Natural killer cell treated with Interleukin-12 subunit alpha and Interleukin-12 subunit beta and Interleukin-15 and Interleukin-18, amount 100 ng/mL, for 72 hours (primary cell): Measurements from ENCODE around the gene RUSC2. TPM values are rescaled to one million over a fixed set of nuclear protein-coding genes. Genes with fewer than 3 reads are reported as not detected.

Experiments used
- ATAC-seq, 2 donors: fragments of 150-1000 bp; cut with Tn5 transposase in 1 of 2; sonication (Bioruptor Pico), chemical (Tn5 transposase) in 1 of 2; 2 replicates each; pipeline ENCODE4 v1.10.0; 2021
- DNase-seq: peaks from one replicate; pipeline ENCODE4 v3.0.0; 2022; ENCODE audit warnings: low spot score
- H3K27ac Mint-ChIP-seq, 2 donors: 1 replicate in 1 of 2; 2 replicates in 1 of 2; pipeline ENCODE4 v1.8.0; 2022; ENCODE audit warnings: mixed read lengths in 2 of 2, mild to moderate bottlenecking in 1 of 2, moderate library complexity in 1 of 2
- H3K27me3 Mint-ChIP-seq, 2 donors: 1 replicate in 1 of 2; 2 replicates in 1 of 2; pipeline ENCODE4 v1.8.0; 2022; ENCODE audit warnings: mixed read lengths in 2 of 2
- H3K36me3 Mint-ChIP-seq: one replicate; pipeline ENCODE4 v1.8.0; 2022; ENCODE audit warnings: mixed read lengths
- H3K4me1 Mint-ChIP-seq, 2 donors: 1 replicate in 1 of 2; 2 replicates in 1 of 2; pipeline ENCODE4 v1.8.0; 2022; ENCODE audit warnings: low read depth in 2 of 2, mixed read lengths in 2 of 2, mild to moderate bottlenecking in 1 of 2
- H3K4me3 Mint-ChIP-seq: one replicate; pipeline ENCODE4 v1.8.0; 2022; ENCODE audit warnings: mixed read lengths
- H3K9me3 Mint-ChIP-seq: 2 replicates; pipeline ENCODE4 v1.8.0; 2022; ENCODE audit warnings: mixed read lengths
- total RNA-seq, 2 donors: library from RNA; stranded (reverse); gene quantifications; one replicate each; pipeline ENCODE4 v1.2.3, GENCODE V29; 2022

The RUSC2 gene
- total RNA-seq, 2 donors from 2014 or later: 5.6 to 8.3 TPM

DNA sequence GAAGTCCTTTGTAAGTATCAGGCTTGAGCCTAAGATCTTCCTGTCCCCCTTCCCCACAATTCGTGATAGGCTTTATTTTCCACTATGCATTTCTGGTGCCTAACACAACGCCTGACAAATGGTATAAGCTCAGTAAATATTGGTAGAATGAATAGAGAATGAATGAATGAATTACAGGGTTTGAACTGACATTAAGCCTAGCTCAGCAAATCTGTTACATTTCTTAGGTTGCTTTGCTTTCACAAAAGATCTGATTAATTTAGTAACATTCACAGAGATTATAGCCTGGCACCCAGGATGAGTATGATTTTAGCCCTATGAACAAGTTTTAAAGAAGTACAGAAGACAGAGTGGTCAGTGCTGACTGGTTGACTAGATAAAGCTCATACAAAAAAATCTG, 16.4 kb downstream of the RUSC2 start:
- Mint-ChIP-seq H3K4me1 (peaks cover 0 to 12% of the 10 kb centered on the region in 2 donors), H3K27ac (no peak overlapping the region), H3K4me3 (no peak overlapping the region), H3K9me3 (no peaks in the 10 kb centered on the region), H3K36me3 (no peaks in the 10 kb centered on the region), H3K27me3 (peaks cover 0 to 8% of the 10 kb centered on the region in 2 donors)
- DNase-seq (no peak), ATAC-seq (no peak)

DNA sequence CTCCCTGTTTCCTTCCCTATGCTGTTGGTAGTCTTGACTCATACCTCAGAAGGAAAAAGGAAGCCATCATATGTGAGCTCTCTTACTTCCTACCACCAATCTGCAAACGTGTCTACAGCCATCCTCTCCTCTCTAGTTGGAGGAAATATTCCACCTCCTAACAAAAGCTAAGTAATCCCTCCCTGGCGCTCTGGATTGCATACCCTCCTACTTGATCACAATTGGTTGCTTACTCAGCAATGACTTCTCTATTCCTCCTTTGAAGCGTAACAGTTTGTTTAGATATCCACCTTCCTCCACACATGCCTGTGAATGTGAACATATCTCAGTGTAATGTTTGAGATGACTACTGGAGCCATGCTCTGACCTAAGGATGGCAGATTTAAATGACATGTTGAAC, 18.2 kb downstream of the RUSC2 start:
- Mint-ChIP-seq H3K9me3 (no peaks in the 10 kb centered on the region), H3K4me3 (no peak overlapping the region), H3K27me3 (peaks cover 0 to 8% of the 10 kb centered on the region in 2 donors), H3K27ac (no peak overlapping the region), H3K36me3 (no peaks in the 10 kb centered on the region), H3K4me1 (peaks cover 0 to 12% of the 10 kb centered on the region in 2 donors)
- DNase-seq: no peak
- ATAC-seq: no peak

DNA sequence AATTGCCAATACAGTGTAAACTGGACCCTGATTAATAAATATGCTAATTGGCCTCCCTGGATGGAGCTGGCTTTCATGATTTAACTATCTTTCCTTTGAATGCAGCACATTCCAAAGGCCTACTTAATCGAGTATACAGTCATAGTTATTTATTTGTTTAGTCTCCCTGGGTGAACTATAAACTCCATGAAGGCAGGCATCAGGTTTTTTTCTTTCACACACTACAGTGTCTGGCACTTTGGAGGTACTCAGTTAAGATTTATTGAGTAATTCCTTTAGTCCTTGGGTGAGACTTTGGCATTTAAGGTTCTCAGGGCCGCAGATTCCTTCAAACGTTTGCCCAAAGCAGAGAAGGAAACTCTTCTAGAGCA, 20.5 kb downstream of the RUSC2 start:
- Mint-ChIP-seq H3K4me3 (no peak overlapping the region), H3K27me3 (peaks cover 0 to 8% of the 10 kb centered on the region in 2 donors), H3K36me3 (no peaks in the 10 kb centered on the region)

DNA sequence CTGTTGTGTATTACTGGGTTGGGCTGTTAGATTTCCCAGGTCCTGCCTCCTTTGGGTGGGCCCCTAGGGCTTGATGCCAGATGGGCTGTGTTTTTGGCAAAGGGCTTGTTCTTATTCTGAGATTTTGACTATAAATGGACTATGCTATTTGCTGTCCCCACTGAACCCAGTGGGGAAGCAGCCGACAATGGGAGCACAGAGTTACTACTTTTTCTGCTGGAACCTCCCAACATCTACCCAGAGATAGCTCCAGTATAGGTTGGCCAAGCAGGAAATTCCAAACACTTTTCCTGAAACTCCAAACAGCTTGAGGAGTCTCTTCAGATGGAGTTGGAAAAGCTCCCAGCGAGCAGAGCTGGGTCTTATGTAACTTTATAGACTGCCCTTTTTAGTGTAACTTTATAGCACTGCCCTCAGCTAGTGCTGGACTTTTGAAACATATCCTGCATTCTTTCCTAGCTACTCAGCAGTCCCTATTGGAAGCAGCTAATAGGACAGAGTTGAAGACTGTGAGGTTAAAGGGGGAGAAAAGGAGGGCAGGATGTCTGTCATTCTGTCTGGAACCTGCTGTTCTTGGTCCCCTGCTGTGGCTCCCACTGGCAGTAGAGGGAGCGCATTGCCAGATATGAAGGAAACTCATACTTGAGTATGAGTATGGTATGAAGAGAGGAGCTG, 21.0 kb downstream of the RUSC2 start:
- no peak for DNase-seq
- Mint-ChIP-seq H3K4me1 (peaks cover 0 to 12% of the 10 kb centered on the region in 2 donors), H3K4me3 (no peak overlapping the region), H3K27me3 (peaks cover 0 to 8% of the 10 kb centered on the region in 2 donors), H3K9me3 (no peaks in the 10 kb centered on the region), H3K36me3 (no peaks in the 10 kb centered on the region), H3K27ac (no peak overlapping the region)
- ATAC-seq: no peak

More for the DNA sequence above, 20.5 kb downstream of the RUSC2 start:
- Mint-ChIP-seq H3K4me1 (peaks cover 0 to 12% of the 10 kb centered on the region in 2 donors), H3K9me3 (no peaks in the 10 kb centered on the region), H3K27ac (no peak overlapping the region)
- no peak for DNase-seq
- no peak for ATAC-seq

DNA sequence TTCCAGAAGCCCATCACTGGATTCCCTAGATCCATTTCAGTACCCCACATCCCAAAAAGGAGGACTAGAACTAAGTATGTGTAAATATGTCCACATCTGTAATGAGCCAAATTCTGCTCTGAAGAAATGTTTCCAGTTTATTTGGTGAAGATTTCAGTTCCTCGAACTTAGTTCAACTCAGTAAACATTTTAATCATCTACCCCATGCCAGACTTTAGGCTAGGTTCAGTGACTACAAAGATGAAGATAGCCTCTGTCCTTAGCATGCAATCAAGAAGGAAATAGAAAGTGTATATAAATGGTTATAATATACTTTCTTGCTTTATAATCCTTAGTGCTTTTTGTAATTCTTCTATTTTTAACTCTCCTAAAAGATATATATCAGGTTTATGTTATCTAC, 21.5 kb downstream of the RUSC2 start:
- peaks cover 0 to 8% of the 10 kb centered on the region in 2 donors for H3K27me3 Mint-ChIP-seq
- ATAC-seq (no peak), DNase-seq (no peak)
- peaks cover 0 to 9% of the 10 kb centered on the region in 2 donors for H3K4me1 Mint-ChIP-seq
- no peak overlapping the region for H3K27ac Mint-ChIP-seq
- no peak overlapping the region for H3K4me3 Mint-ChIP-seq
- no peaks in the 10 kb centered on the region for H3K36me3 Mint-ChIP-seq
- no peaks in the 10 kb centered on the region for H3K9me3 Mint-ChIP-seq

DNA sequence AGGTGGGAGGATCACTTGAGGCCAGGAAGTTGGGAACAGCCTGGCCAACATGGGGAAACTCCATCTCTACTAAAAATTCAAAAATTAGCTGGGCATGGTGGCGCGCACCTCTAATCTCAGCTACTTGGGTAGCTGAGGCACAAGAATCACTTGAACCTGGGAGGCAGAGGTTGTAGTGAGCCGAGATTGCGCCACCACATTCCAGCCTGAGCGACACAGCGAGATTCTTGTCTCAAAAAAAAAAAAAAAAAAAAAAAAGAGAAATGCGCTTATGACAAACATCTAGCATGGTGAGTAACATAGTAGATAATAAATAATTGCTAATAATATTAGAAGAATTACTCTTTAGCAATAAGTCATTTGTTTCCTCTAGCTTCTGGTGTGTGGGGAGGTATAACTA, 25.9 kb downstream of the RUSC2 start:
- DNase-seq (no peak), ATAC-seq (no peak)
- no peaks in the 10 kb centered on the region for H3K9me3 Mint-ChIP-seq
- H3K4me3 Mint-ChIP-seq: no peak overlapping the region
- no peaks in the 10 kb centered on the region for H3K4me1 Mint-ChIP-seq
- no peaks in the 10 kb centered on the region for H3K36me3 Mint-ChIP-seq
- H3K27me3 Mint-ChIP-seq: no peaks in the 10 kb centered on the region
- no peak overlapping the region for H3K27ac Mint-ChIP-seq

DNA sequence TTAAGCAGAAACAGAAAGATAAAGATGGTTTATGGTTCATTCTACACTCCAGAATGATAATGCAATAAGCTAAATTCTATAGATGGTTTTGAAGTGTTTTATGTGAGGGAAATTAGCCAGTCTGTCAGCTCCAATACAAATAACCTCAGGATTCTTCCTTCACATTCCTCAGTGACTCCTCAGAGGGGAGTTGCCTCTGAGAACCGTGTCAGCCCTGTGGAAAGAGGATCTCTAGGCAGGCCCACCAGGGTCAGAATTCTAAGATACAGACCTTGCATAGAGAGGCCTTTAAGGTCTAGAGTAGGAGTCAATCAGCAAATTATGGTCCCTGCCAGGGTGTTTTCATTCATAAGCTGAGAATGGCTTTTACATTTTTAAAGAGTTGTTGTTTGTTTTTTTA, 26.6 kb downstream of the RUSC2 start:
- Mint-ChIP-seq H3K4me3 (no peak overlapping the region), H3K4me1 (no peaks in the 10 kb centered on the region), H3K27ac (no peak overlapping the region), H3K27me3 (no peaks in the 10 kb centered on the region), H3K9me3 (no peaks in the 10 kb centered on the region), H3K36me3 (no peaks in the 10 kb centered on the region)
- DNase-seq: no peak
- no peak for ATAC-seq

DNA sequence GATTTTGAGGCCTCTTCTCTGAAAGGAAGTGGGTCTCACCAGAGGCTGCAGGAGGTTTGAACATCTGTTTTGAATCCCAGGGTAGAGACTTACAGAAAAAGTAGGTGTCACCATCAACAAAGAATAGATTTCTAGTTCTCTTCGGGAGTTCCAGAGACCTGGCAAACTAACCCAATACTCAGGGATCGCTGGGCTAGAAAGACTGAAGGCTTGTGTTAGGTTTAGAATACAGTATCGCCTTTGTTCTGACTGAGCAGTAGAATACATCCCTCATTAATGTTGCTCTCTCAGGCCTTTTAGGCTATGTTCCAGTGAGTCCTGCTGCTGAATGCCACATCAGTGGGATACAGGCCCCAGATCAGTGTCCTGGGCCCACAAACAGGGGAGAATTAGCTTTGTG, 27.2 kb downstream of the RUSC2 start:
- no peak overlapping the region for H3K27ac Mint-ChIP-seq
- no peak overlapping the region for H3K4me3 Mint-ChIP-seq
- no peaks in the 10 kb centered on the region for H3K9me3 Mint-ChIP-seq
- no peaks in the 10 kb centered on the region for H3K4me1 Mint-ChIP-seq
- ATAC-seq: no peak
- H3K27me3 Mint-ChIP-seq: no peaks in the 10 kb centered on the region
- H3K36me3 Mint-ChIP-seq: no peaks in the 10 kb centered on the region
- DNase-seq: no peak

DNA sequence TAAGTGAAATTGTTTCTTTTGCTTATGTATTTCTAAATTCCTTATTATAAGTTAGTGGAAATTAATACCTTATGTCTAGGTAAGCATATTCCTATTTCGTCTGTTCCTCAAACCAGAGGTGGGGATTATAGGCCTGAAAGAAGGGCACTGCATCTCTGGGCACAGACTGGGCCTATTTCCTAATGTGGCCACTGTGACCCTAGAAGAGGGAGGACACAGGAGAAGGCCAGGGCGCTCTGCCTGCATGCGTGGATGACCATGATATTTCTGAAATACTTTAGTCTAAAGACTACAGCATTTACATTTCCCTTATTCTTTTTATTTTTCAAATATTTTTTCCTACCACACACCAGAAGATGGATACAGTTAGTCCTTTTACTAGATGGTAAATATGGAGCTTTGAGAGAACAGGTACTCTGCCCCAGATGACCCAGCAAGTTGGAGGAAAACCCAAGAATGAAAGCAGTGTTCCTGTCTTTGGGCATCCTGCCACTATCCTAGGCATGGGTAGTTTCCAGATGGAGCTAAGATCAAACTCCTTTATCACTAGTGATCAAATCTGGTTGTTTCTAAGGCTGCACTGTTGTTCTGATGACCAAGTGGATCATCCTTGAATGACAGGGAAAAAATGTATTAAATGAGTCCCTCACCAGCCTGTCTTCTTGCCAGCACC, 27.8 kb downstream of the RUSC2 start:
- Mint-ChIP-seq H3K4me1 (no peaks in the 10 kb centered on the region), H3K36me3 (no peaks in the 10 kb centered on the region), H3K9me3 (no peaks in the 10 kb centered on the region), H3K27me3 (no peaks in the 10 kb centered on the region), H3K4me3 (no peak overlapping the region), H3K27ac (no peak overlapping the region)
- no peak for DNase-seq
- ATAC-seq: no peak

DNA sequence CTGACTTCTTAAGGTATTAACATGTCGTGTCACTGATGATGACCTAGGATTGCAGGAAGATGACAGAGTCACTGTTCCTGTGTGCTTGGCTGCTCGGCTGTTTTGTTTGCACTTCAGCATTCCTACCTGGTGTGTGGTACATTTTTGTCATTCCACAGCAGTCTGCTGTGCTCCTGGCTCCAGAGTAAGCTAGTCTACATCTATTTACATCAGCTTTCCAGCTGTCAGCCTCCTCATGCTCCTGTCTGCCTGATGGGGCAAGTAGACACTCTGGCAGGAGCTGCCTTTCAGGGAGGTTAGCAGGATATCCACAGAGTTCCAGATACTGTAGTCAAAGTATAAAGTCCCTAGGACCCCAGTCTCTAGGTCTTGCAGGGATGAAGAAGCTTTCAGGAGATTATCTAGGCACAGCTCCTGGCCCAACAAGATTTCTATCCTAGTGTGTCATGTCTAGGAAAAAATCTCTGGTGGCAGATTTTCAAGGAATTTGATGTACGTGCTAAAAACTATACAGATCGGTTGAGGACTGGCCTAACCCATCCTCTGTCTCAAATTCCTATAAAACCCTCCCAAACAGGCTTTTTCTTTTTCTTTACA, 28.4 kb downstream of the RUSC2 start:
- H3K27ac Mint-ChIP-seq: peak overlapping the region in 1 of 2 donors; percentile 47
- H3K4me3 Mint-ChIP-seq: no peak overlapping the region
- no peaks in the 10 kb centered on the region for H3K36me3 Mint-ChIP-seq
- H3K4me1 Mint-ChIP-seq: no peaks in the 10 kb centered on the region
- ATAC-seq (no peak), DNase-seq (no peak)
- no peaks in the 10 kb centered on the region for H3K9me3 Mint-ChIP-seq
- no peaks in the 10 kb centered on the region for H3K27me3 Mint-ChIP-seq

DNA sequence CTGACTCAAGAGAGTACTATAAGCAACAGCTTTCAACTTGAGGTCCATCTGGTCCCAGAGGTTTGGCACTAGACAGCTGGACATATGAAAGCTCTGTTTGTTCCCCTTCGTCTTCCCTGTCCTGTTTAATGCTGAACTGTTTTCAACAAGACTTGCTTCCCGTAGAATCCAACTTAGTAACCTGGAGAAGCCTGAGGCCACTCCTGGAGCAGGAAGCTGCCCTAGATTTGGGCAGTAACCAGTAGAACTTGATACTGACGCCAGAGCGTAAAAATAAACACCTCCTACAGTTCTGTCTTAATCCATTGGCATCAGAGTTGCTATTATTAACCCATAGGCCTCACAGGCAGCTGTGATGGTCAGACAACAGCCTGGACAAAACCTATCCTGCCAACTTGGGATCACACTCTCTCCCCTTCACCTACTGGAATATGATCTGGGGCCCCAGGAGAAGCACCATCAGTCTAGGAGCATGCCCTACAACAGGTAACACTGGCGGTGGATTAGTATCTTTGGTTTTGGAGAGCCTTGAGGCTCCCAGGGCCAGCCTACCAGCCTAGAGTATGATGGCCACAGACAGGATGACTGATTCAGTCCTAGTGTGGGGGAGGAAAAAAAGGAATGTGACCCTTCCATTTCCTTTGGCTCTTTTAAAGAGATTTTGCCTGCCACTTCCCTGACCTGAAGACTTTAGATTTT, 29.2 kb downstream of the RUSC2 start:
- no peaks in the 10 kb centered on the region for H3K9me3 Mint-ChIP-seq
- H3K36me3 Mint-ChIP-seq: no peaks in the 10 kb centered on the region
- ATAC-seq: no peak

DNA sequence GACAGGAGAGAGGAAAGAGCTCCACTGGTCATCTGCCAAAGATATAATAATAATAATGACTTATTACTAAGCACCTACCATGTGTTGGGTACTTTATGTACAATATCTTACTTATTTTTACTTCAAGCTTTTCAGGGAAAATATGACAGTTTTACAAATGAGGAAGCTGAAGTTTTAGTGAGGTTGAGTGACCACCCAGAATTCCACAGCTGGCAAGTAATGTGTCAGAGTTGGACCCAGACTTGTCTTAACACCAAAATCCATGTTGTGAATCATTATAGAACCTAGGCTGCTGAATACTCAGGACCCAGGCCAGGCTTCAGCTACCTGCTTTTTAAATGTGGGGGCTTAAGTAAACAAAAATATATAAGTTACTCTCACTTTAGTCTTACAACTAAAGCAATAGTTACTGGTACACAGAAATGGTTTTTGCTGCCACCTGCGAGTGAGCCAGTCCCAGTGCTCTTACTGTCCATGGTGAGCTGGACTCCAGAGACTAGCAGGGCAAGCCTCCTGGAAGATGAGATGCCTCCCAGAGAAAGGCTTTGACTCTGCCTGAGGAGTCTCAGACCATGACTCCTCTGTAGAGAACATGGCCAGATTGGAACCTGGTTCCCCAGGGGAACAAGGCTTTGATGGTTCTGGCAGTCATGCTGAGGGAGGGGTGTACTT, 29.9 kb downstream of the RUSC2 start:
- Mint-ChIP-seq H3K27ac (no peak overlapping the region), H3K9me3 (no peaks in the 10 kb centered on the region), H3K4me1 (no peaks in the 10 kb centered on the region), H3K27me3 (no peaks in the 10 kb centered on the region), H3K4me3 (no peak overlapping the region), H3K36me3 (no peaks in the 10 kb centered on the region)
- ATAC-seq (no peak), DNase-seq (no peak)

More for the DNA sequence above, 29.2 kb downstream of the RUSC2 start:
- no peak for DNase-seq
- no peak overlapping the region for H3K4me3 Mint-ChIP-seq
- H3K4me1 Mint-ChIP-seq: no peaks in the 10 kb centered on the region
- H3K27ac Mint-ChIP-seq: peak overlapping the region in 1 of 2 donors; percentile 47
- no peaks in the 10 kb centered on the region for H3K27me3 Mint-ChIP-seq

DNA sequence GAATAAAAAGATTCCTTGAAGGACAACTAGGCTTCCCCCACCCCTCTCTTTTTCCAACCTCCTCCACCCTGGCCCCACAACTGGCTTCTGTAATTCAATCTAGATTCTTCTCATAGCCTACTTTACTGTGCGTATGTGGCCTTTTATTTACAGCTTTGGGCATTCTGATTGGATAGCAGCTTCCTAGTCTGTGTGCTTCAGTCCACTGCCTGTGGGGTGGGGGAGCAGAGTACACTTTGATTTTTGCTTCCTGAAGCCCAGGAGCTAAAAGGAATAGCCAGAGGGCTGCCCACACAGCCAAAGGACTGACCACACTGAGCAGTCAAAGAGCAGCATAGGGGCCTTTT, 30.4 kb downstream of the RUSC2 start:
- DNase-seq (no peak), ATAC-seq (no peak)
- H3K27ac Mint-ChIP-seq: no peak overlapping the region
- H3K36me3 Mint-ChIP-seq: no peaks in the 10 kb centered on the region
- H3K27me3 Mint-ChIP-seq: no peaks in the 10 kb centered on the region
- H3K4me3 Mint-ChIP-seq: no peak overlapping the region
- H3K9me3 Mint-ChIP-seq: no peaks in the 10 kb centered on the region
- H3K4me1 Mint-ChIP-seq: no peaks in the 10 kb centered on the region
